Measurements from ENCODE around the gene EHMT1. TPM values are rescaled to one million over a fixed set of nuclear protein-coding genes. Genes with fewer than 3 reads are reported as not detected.

Gene EHMT1
- total and polyA plus RNA-seq, 9 of the 15 experiments (the other 6 are each of a cell fraction or from before 2014, with no cell fraction given) = 2.2 to 76.0 (median 36.4) TPM

DNA sequence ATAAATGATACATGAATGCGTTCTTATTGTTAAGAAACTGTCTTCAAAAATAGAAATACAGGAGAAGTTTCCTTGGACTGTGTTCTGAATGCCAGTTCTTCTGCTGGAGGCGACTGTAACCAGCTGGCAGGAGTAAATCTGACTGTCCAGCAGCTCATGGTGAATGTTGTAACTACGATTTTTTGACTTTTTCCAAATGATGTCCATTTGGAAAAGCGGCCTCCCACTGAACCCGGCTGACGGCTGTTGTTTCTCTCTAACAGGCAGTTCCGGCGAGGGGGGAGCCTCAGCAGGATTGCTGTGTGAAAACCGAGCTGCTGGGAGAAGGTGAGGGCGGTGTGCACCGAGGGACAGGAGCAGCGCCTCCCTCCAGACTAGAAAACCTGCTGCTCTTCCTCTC is 91.9 kb downstream of the EHMT1 start:
- H3K27me3 ChIP-seq (ENCODE audit: control insufficient read depth in 2 of 2, insufficient read depth in 2 of 2, low read length in 2 of 2) = no peaks in the 10 kb centered on the region
- no peaks in the 10 kb centered on the region for H3K9me1 ChIP-seq (ENCODE audit: control insufficient read depth, insufficient read depth, low read length)
- H4K20me1 ChIP-seq (replicated peaks; ENCODE audit: control insufficient read depth, insufficient read depth, low read length) = peaks cover 5% of the 10 kb centered on the region; the same call in 1 of the 2 replicates
- 92% methylated on average over 12 of the region's 12 CpGs for WGBS (ENCODE audit: insufficient coverage, low coverage, missing lambda C conversion rate)
- no peak overlapping the region for H3K4me2 ChIP-seq (ENCODE audit: insufficient read depth, low read length)
- no TSS peak for BruUV-seq (replicated peaks)
- POLR2A ChIA-PET = no interaction called here
- no peak for FAIRE-seq
- H3K27ac ChIP-seq (ENCODE audit: extremely low read depth, low read depth, low read length) = no peak overlapping the region
- peaks cover under 1 to 22% of the 10 kb centered on the region in 2 experiments; a peak in 3 of 5 replicates for H3K4me1 ChIP-seq (replicated peaks in 1 of 2; ENCODE audit: control insufficient read depth in 2 of 2, insufficient read depth in 2 of 2, low read length in 2 of 2)
- intact Hi-C loops (cut with micrococcal nuclease) = no loop called here
- peaks cover 50% of the 10 kb centered on the region for H3K79me2 ChIP-seq (ENCODE audit: control insufficient read depth, insufficient read depth, low read length)
- no peak overlapping the region for H2AFZ ChIP-seq (ENCODE audit: low read depth, low read length)
- no peak overlapping the region for H3K9ac ChIP-seq (ENCODE audit: insufficient read depth in 1 of 2, low read depth in 2 of 2, low read length in 2 of 2)
- H3K4me3 ChIP-seq = no peak overlapping the region
- no peak for TF ChIP-seq HNRNPLL (IDR thresholded peaks at IDR 0.05; ENCODE audit: low read depth, low read length, poor library complexity, severe bottlenecking)
- no peak for TF ChIP-seq KAT2B (IDR thresholded peaks at IDR 0.05; ENCODE audit: low read depth, low read length)
- TF ChIP-seq, protein P1, sequence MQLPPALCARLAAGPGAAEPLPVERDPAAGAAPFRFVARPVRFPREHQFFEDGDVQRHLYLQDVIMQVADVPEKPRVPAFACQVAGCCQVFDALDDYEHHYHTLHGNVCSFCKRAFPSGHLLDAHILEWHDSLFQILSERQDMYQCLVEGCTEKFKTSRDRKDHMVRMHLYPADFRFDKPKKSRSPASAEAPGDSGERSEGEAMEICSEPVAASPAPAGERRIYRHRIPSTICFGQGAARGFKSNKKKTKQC (CRISPR knock-in tag; IDR thresholded peaks at IDR 0.05) = no peak
- TF ChIP-seq MBD2 (IDR thresholded peaks at IDR 0.05; ENCODE audit: borderline replicate concordance, low read depth) = no peak
- TF ChIP-seq ZNF224 (CRISPR knock-in tag; IDR thresholded peaks at IDR 0.05) = no peak
- no peak for TF ChIP-seq ESRRA (IDR thresholded peaks at IDR 0.05; ENCODE audit: borderline replicate concordance, low read depth)
- no peak for TF ChIP-seq BCOR (IDR thresholded peaks at IDR 0.05)
- no peak for TF ChIP-seq PHF21A (IDR thresholded peaks at IDR 0.05; ENCODE audit: borderline replicate concordance, low read depth)
- no peak for TF ChIP-seq HDAC2 (IDR thresholded peaks at IDR 0.05)
- no peak for TF ChIP-seq ELF2 (CRISPR knock-in tag; IDR thresholded peaks at IDR 0.05)
- TF ChIP-seq PCBP1 (IDR thresholded peaks at IDR 0.05; ENCODE audit: low read depth, low read length, poor library complexity, severe bottlenecking) = no peak
- TF ChIP-seq POLR3A (IDR thresholded peaks at IDR 0.05; ENCODE audit: borderline replicate concordance, extremely low read depth, insufficient read depth, insufficient read length) = no peak
- TF ChIP-seq DNMT1 (IDR thresholded peaks at IDR 0.05) = no peak
- TF ChIP-seq GTF2F1 (IDR thresholded peaks at IDR 0.05; ENCODE audit: low read depth, low read length) = no peak
- TF ChIP-seq, protein P2, sequence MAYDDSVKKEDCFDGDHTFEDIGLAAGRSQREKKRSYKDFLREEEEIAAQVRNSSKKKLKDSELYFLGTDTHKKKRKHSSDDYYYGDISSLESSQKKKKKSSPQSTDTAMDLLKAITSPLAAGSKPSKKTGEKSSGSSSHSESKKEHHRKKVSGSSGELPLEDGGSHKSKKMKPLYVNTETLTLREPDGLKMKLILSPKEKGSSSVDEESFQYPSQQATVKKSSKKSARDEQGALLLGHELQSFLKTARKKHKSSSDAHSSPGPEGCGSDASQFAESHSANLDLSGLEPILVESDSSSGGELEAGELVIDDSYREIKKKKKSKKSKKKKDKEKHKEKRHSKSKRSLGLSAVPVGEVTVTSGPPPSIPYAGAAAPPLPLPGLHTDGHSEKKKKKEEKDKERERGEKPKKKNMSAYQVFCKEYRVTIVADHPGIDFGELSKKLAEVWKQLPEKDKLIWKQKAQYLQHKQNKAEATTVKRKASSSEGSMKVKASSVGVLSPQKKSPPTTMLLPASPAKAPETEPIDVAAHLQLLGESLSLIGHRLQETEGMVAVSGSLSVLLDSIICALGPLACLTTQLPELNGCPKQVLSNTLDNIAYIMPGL (CRISPR knock-in tag; IDR thresholded peaks at IDR 0.05) = no peak
- TF ChIP-seq KAT8 (IDR thresholded peaks at IDR 0.05; ENCODE audit: low read depth) = no peak
- TF ChIP-seq ZNF354B (CRISPR knock-in tag; IDR thresholded peaks at IDR 0.05) = no peak
- no peak for TF ChIP-seq SRSF7 (optimal IDR thresholded peaks at IDR 0.05; ENCODE audit: low read depth, low read length)
- no peak for ATAC-seq
- in situ Hi-C loops (cut with MboI) = no loop called here
- H3K36me3 ChIP-seq (ENCODE audit: control insufficient read depth, insufficient read depth, low read length) = peaks cover 42% of the 10 kb centered on the region; the same call in 2 of the 3 replicates
- no peak for DNase-seq (ENCODE audit: extremely low read depth in 1 of 4, low spot score in 3 of 4)
- CTCF ChIA-PET (ENCODE audit: low intra/inter-chr PET ratio) = no interaction called here
- H3K9me3 ChIP-seq (replicated peaks; ENCODE audit: control insufficient read depth, insufficient read depth, low read depth, low read length) = peaks cover 6% of the 10 kb centered on the region
